HEK293 (cell line): ENCODE data around the gene EDA.

Experiments
- CTCF ChIA-PET: fragments of 350-600 bp; formaldehyde crosslinking; extraction: SDS; loops from one replicate; lab custom pipeline; 2021; ENCODE audit warnings: antibody characterized with exemption; lab: Yijun Ruan, JAX
- POLR2A ChIA-PET: fragments of 300-600 bp; formaldehyde crosslinking; extraction: SDS; loops from one replicate; lab custom pipeline; 2020; ENCODE audit warnings: antibody characterized with exemption, inconsistent platforms; lab: Yijun Ruan, JAX
- H3K27ac ChIP-seq: fragments of 200-500 bp; sonication (Bioruptor generic); 2 replicates; pipeline ENCODE4 v1.5.1; 2014; ENCODE audit warnings: low read depth, low read length, control low read depth, inconsistent platforms; ENCODE audit errors: extremely low read depth
- H3K36me3 ChIP-seq, 2 experiments: fragments of 200-500 bp in 1 of 2; sonication (Bioruptor generic) in 1 of 2; 1 replicate in 1 of 2; 2 replicates in 1 of 2; pipeline ENCODE4 v1.5.1; 2014 to 2017; ENCODE audit warnings: inconsistent platforms in 2 of 2, low read length in 2 of 2; ENCODE audit not compliant: control insufficient read depth in 2 of 2, insufficient read depth in 1 of 2
- H3K4me1 ChIP-seq: fragments of 200-500 bp; sonication (Bioruptor generic); 2 replicates; pipeline ENCODE4 v1.5.1; 2014; ENCODE audit warnings: mild to moderate bottlenecking, low read length, inconsistent platforms; ENCODE audit not compliant: control insufficient read depth, insufficient read depth
- H3K4me3 ChIP-seq: 2 replicates; pipeline ENCODE4 v1.5.1; 2011; ENCODE audit warnings: low read depth, mild to moderate bottlenecking, control low read depth, low read length, moderate library complexity
- H3K9me3 ChIP-seq: fragments of 200-500 bp; sonication (Bioruptor generic); 2 replicates; pipeline ENCODE4 v1.5.1; 2014; ENCODE audit warnings: low read depth, low read length, inconsistent platforms; ENCODE audit not compliant: control insufficient read depth, insufficient read depth
- GLIS2 ChIP-seq: fragments of 450-650 bp; formaldehyde crosslinking; IDR thresholded peaks from 2 replicates; pipeline ENCODE4 v1.5.1; 2016; ENCODE audit warnings: missing biosample characterization, missing genetic modification characterization
- KLF1 ChIP-seq: fragments of 450-650 bp; formaldehyde crosslinking; IDR thresholded peaks from 2 replicates; pipeline ENCODE4 v1.5.1; 2016; ENCODE audit warnings: missing biosample characterization, missing genetic modification characterization
- KLF16 ChIP-seq: fragments of 450-650 bp; formaldehyde crosslinking; IDR thresholded peaks from 2 replicates; pipeline ENCODE4 v1.5.1; 2017; ENCODE audit warnings: missing biosample characterization, missing genetic modification characterization
- OVOL3 ChIP-seq: fragments of 450-650 bp; formaldehyde crosslinking; IDR thresholded peaks from 2 replicates; pipeline ENCODE4 v1.5.1; 2016; ENCODE audit warnings: missing biosample characterization, missing genetic modification characterization
- RBAK ChIP-seq: fragments of 450-650 bp; formaldehyde crosslinking; IDR thresholded peaks from 2 replicates; pipeline ENCODE4 v1.5.1; 2016; ENCODE audit warnings: missing biosample characterization, missing genetic modification characterization
- SETDB1 ChIP-seq: IDR thresholded peaks from one replicate; pipeline ENCODE4 v1.6.1; 2017; ENCODE audit warnings: mild to moderate bottlenecking, low read length, moderate library complexity, mixed read lengths; ENCODE audit not compliant: insufficient read length
- SP2 ChIP-seq: fragments of 450-650 bp; formaldehyde crosslinking; IDR thresholded peaks from 2 replicates; pipeline ENCODE4 v1.5.1; 2016; ENCODE audit warnings: missing biosample characterization, missing genetic modification characterization
- ZFP37 ChIP-seq: fragments of 450-650 bp; formaldehyde crosslinking; IDR thresholded peaks from 2 replicates; pipeline ENCODE4 v1.5.1; 2016; ENCODE audit warnings: missing biosample characterization, missing genetic modification characterization
- ZFP41 ChIP-seq: fragments of 450-650 bp; formaldehyde crosslinking; IDR thresholded peaks from 2 replicates; pipeline ENCODE4 v1.5.1; 2016; ENCODE audit warnings: missing biosample characterization, missing genetic modification characterization, borderline replicate concordance
- ZFP69B ChIP-seq: fragments of 450-650 bp; formaldehyde crosslinking; IDR thresholded peaks from 2 replicates; pipeline ENCODE4 v1.5.1; 2016; ENCODE audit warnings: missing biosample characterization, missing genetic modification characterization
- ZNF10 ChIP-seq: fragments of 450-650 bp; formaldehyde crosslinking; IDR thresholded peaks from 2 replicates; pipeline ENCODE4 v1.5.1; 2017; ENCODE audit warnings: missing biosample characterization, missing genetic modification characterization
- ZNF202 ChIP-seq: fragments of 450-650 bp; formaldehyde crosslinking; IDR thresholded peaks from 2 replicates; pipeline ENCODE4 v1.5.1; 2016; ENCODE audit warnings: missing biosample characterization, missing genetic modification characterization, borderline replicate concordance
- ZNF23 ChIP-seq: fragments of 450-650 bp; formaldehyde crosslinking; IDR thresholded peaks from 2 replicates; pipeline ENCODE4 v1.5.1; 2016; ENCODE audit warnings: missing biosample characterization, missing genetic modification characterization, borderline replicate concordance
- ZNF266 ChIP-seq: fragments of 450-650 bp; formaldehyde crosslinking; IDR thresholded peaks from 2 replicates; pipeline ENCODE4 v1.5.1; 2016; ENCODE audit warnings: missing biosample characterization, missing genetic modification characterization, low read depth
- ZNF335 ChIP-seq: fragments of 450-650 bp; formaldehyde crosslinking; conservative IDR thresholded peaks from 2 replicates; pipeline ENCODE4 v1.5.1; 2016; ENCODE audit warnings: missing biosample characterization, missing genetic modification characterization
- ZNF394 ChIP-seq: fragments of 450-650 bp; formaldehyde crosslinking; IDR thresholded peaks from 2 replicates; pipeline ENCODE4 v1.5.1; 2016; ENCODE audit warnings: missing biosample characterization, missing genetic modification characterization, mild to moderate bottlenecking, moderate library complexity, borderline replicate concordance
- ZNF416 ChIP-seq: fragments of 450-650 bp; formaldehyde crosslinking; IDR thresholded peaks from 2 replicates; pipeline ENCODE4 v1.5.1; 2016; ENCODE audit warnings: missing biosample characterization, missing genetic modification characterization
- ZNF555 ChIP-seq: fragments of 450-650 bp; formaldehyde crosslinking; conservative IDR thresholded peaks from 2 replicates; pipeline ENCODE4 v1.5.1; 2017; ENCODE audit warnings: missing biosample characterization, mild to moderate bottlenecking, missing genetic modification characterization, inconsistent platforms
- ZNF558 ChIP-seq: fragments of 450-650 bp; formaldehyde crosslinking; IDR thresholded peaks from 2 replicates; pipeline ENCODE4 v1.5.1; 2016; ENCODE audit warnings: missing biosample characterization, missing genetic modification characterization
- ZNF596 ChIP-seq: fragments of 450-650 bp; IDR thresholded peaks from 2 replicates; pipeline ENCODE4 v1.5.0; 2018; ENCODE audit warnings: missing biosample characterization, mild to moderate bottlenecking, missing genetic modification characterization, moderate library complexity
- ZNF600 ChIP-seq: fragments of 450-650 bp; formaldehyde crosslinking; IDR thresholded peaks from 2 replicates; pipeline ENCODE4 v1.5.1; 2016; ENCODE audit warnings: missing biosample characterization, missing genetic modification characterization
- ZNF624 ChIP-seq: fragments of 450-650 bp; formaldehyde crosslinking; IDR thresholded peaks from 2 replicates; pipeline ENCODE4 v1.5.1; 2017; ENCODE audit warnings: missing biosample characterization, missing genetic modification characterization
- ZNF701 ChIP-seq: fragments of 450-650 bp; formaldehyde crosslinking; IDR thresholded peaks from 2 replicates; pipeline ENCODE4 v1.5.1; 2016; ENCODE audit warnings: missing biosample characterization, missing genetic modification characterization
- ZNF843 ChIP-seq: fragments of 450-650 bp; formaldehyde crosslinking; IDR thresholded peaks from 2 replicates; pipeline ENCODE4 v1.5.1; 2016; ENCODE audit warnings: missing biosample characterization, missing genetic modification characterization
- ZSCAN30 ChIP-seq: fragments of 450-650 bp; IDR thresholded peaks from 2 replicates; pipeline ENCODE4 v1.5.1; 2018; ENCODE audit warnings: missing biosample characterization, mild to moderate bottlenecking, missing genetic modification characterization, moderate library complexity
- ZXDB ChIP-seq: fragments of 450-650 bp; formaldehyde crosslinking; IDR thresholded peaks from 2 replicates; pipeline ENCODE4 v1.5.1; 2016; ENCODE audit warnings: missing biosample characterization, missing genetic modification characterization
- TF ChIP-seq, protein P1 (sequence below): fragments of 450-650 bp; formaldehyde crosslinking; IDR thresholded peaks from 2 replicates; pipeline ENCODE4 v1.5.1; 2016; ENCODE audit warnings: missing biosample characterization, missing genetic modification characterization, low read depth
- TF ChIP-seq, protein P2 (sequence below): fragments of 450-650 bp; formaldehyde crosslinking; IDR thresholded peaks from 2 replicates; pipeline ENCODE4 v1.5.1; 2016; ENCODE audit warnings: missing biosample characterization, missing genetic modification characterization
- TF ChIP-seq, protein P3 (sequence below): fragments of 450-650 bp; formaldehyde crosslinking; IDR thresholded peaks from 2 replicates; pipeline ENCODE4 v1.5.1; 2017; ENCODE audit warnings: missing biosample characterization, missing genetic modification characterization
- TF ChIP-seq, protein P4 (sequence below): fragments of 450-650 bp; formaldehyde crosslinking; IDR thresholded peaks from 2 replicates; pipeline ENCODE4 v1.5.1; 2016; ENCODE audit warnings: missing biosample characterization, missing genetic modification characterization
- TF ChIP-seq, protein P5 (sequence below): fragments of 450-650 bp; formaldehyde crosslinking; IDR thresholded peaks from 2 replicates; pipeline ENCODE4 v1.5.1; 2017; ENCODE audit warnings: missing biosample characterization, mild to moderate bottlenecking, missing genetic modification characterization, moderate library complexity

The EDA gene

DNA sequence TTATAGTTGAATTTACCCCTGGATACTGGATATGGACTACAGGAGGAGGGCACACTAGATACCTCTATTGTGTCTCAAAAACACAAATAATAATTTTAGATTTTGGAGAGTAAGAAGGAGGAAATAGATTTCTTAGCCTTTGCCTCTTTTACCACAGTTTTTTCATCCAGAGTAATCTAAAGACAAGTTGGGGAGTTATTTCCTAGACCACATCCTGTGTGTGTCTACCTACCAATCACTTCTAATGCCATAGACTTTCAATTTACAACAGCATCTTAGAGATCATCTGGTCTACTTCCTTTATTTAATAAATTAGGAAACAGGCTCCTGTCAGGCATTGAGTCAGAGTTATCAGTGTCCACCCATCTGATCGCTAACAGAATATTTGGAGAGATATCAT, 191.5 kb downstream of the EDA start (continued):
- TF ChIP-seq, protein P1, sequence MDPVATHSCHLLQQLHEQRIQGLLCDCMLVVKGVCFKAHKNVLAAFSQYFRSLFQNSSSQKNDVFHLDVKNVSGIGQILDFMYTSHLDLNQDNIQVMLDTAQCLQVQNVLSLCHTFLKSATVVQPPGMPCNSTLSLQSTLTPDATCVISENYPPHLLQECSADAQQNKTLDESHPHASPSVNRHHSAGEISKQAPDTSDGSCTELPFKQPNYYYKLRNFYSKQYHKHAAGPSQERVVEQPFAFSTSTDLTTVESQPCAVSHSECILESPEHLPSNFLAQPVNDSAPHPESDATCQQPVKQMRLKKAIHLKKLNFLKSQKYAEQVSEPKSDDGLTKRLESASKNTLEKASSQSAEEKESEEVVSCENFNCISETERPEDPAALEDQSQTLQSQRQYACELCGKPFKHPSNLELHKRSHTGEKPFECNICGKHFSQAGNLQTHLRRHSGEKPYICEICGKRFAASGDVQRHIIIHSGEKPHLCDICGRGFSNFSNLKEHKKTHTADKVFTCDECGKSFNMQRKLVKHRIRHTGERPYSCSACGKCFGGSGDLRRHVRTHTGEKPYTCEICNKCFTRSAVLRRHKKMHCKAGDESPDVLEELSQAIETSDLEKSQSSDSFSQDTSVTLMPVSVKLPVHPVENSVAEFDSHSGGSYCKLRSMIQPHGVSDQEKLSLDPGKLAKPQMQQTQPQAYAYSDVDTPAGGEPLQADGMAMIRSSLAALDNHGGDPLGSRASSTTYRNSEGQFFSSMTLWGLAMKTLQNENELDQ (tag by site-specific recombination): no peak
- no peak for TF ChIP-seq SETDB1
- TF ChIP-seq RBAK: no peak
- no peak for TF ChIP-seq ZFP41
- no peak for TF ChIP-seq ZNF394 (tag by site-specific recombination)
- TF ChIP-seq, protein P2, sequence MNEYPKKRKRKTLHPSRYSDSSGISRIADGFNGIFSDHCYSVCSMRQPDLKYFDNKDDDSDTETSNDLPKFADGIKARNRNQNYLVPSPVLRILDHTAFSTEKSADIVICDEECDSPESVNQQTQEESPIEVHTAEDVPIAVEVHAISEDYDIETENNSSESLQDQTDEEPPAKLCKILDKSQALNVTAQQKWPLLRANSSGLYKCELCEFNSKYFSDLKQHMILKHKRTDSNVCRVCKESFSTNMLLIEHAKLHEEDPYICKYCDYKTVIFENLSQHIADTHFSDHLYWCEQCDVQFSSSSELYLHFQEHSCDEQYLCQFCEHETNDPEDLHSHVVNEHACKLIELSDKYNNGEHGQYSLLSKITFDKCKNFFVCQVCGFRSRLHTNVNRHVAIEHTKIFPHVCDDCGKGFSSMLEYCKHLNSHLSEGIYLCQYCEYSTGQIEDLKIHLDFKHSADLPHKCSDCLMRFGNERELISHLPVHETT (tag by site-specific recombination): no peak

DNA sequence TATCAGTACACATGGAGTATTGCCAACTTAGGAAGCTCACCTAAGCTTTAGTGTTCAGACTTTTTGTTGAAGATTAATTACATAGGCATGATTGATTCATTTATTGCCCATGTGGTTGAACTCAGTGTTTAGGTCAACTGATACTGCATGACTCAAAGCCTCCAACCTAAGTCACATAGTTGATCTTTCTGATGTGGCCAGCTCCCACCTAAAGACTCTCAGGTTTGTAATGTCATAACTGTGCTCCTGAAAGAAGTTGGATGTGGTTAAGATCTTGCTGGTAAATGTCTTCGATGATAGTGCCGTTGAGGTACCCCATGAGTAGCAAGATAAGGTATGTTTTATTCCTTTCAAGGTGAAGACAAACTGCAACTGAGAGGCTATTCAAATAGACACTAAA, 192.5 kb downstream of the EDA start:
- CTCF ChIA-PET: interaction anchor here (0.5 to 0.6 kb wide), 2 partner anchors 15 to 476 kb away, joined by 3 read pairs; no protein-coding TSS in a partner anchor
- Histone ChIP-seq H3K27ac (no peak overlapping the region), H3K9me3 (no peaks in the 10 kb centered on the region), H3K36me3 (no peaks in the 10 kb centered on the region), H3K4me1 (no peaks in the 10 kb centered on the region), H3K4me3 (no peak overlapping the region)
- POLR2A ChIA-PET: no interaction called here
- no peak for TF ChIP-seq ZNF335
- TF ChIP-seq ZFP69B: no peak
- TF ChIP-seq ZFP37 (tag by site-specific recombination): no peak
- TF ChIP-seq, protein P3, sequence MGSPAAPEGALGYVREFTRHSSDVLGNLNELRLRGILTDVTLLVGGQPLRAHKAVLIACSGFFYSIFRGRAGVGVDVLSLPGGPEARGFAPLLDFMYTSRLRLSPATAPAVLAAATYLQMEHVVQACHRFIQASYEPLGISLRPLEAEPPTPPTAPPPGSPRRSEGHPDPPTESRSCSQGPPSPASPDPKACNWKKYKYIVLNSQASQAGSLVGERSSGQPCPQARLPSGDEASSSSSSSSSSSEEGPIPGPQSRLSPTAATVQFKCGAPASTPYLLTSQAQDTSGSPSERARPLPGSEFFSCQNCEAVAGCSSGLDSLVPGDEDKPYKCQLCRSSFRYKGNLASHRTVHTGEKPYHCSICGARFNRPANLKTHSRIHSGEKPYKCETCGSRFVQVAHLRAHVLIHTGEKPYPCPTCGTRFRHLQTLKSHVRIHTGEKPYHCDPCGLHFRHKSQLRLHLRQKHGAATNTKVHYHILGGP (tag by site-specific recombination): no peak
- TF ChIP-seq GLIS2 (tag by site-specific recombination): no peak
- TF ChIP-seq OVOL3: no peak
- TF ChIP-seq ZNF843 (tag by site-specific recombination): no peak
- TF ChIP-seq, protein P4, sequence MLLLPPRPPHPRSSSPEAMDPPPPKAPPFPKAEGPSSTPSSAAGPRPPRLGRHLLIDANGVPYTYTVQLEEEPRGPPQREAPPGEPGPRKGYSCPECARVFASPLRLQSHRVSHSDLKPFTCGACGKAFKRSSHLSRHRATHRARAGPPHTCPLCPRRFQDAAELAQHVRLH: no peak
- no peak for TF ChIP-seq ZNF266 (tag by site-specific recombination)

DNA sequence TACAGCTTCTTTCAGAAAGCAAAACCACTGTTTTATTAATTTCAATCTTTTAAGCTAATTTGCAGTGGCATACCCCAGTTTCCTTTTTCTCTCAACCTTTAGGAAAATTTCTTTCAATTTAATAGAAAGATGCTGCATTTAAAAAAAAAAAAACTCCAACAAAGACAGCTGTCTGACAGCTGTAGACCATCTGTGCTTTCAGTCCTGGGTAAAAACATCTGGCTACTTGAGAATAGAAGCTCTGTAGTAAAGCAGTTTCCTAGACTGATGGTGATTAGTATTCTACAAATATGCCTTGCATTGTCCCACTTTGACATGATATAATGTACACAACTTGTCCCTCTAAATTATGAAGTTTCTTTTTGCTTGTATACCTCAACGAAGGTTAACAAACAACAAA, 197.8 kb downstream of the EDA start:
- no peaks in the 10 kb centered on the region for H3K36me3 ChIP-seq
- H3K4me1 ChIP-seq: no peaks in the 10 kb centered on the region
- ChIA-PET CTCF (no interaction called here), POLR2A (no interaction called here)
- no peak overlapping the region for H3K27ac ChIP-seq
- no peak overlapping the region for H3K4me3 ChIP-seq
- no peaks in the 10 kb centered on the region; the same call in 1 of the 2 replicates for H3K9me3 ChIP-seq
- TF ChIP-seq ZNF23 (tag by site-specific recombination): no peak
- no peak for TF ChIP-seq ZNF558 (tag by site-specific recombination)
- TF ChIP-seq ZNF701 (tag by site-specific recombination): no peak
- TF ChIP-seq, protein P5, sequence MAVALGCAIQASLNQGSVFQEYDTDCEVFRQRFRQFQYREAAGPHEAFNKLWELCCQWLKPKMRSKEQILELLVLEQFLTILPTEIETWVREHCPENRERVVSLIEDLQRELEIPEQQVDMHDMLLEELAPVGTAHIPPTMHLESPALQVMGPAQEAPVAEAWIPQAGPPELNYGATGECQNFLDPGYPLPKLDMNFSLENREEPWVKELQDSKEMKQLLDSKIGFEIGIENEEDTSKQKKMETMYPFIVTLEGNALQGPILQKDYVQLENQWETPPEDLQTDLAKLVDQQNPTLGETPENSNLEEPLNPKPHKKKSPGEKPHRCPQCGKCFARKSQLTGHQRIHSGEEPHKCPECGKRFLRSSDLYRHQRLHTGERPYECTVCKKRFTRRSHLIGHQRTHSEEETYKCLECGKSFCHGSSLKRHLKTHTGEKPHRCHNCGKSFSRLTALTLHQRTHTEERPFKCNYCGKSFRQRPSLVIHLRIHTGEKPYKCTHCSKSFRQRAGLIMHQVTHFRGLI (tag by site-specific recombination): no peak
- TF ChIP-seq ZNF624 (tag by site-specific recombination): no peak
- TF ChIP-seq ZSCAN30: no peak
- no peak for TF ChIP-seq ZNF10
- TF ChIP-seq SP2 (tag by site-specific recombination): no peak
- TF ChIP-seq ZNF416: no peak
- no peak for TF ChIP-seq ZNF596 (tag by site-specific recombination)
- no peak for TF ChIP-seq KLF16
- TF ChIP-seq KLF1 (tag by site-specific recombination): no peak
- no peak for TF ChIP-seq ZNF202 (tag by site-specific recombination)
- TF ChIP-seq ZXDB: no peak
- TF ChIP-seq ZNF600: no peak
- TF ChIP-seq ZNF555 (tag by site-specific recombination): no peak
